ENCODE results near the gene RINL.
"Not testable (repeated sequence)": the region's sequence is repeated elsewhere in the genome, so short reads cannot be mapped to it uniquely, and the experiment has no call there.

The RINL gene

DNA sequence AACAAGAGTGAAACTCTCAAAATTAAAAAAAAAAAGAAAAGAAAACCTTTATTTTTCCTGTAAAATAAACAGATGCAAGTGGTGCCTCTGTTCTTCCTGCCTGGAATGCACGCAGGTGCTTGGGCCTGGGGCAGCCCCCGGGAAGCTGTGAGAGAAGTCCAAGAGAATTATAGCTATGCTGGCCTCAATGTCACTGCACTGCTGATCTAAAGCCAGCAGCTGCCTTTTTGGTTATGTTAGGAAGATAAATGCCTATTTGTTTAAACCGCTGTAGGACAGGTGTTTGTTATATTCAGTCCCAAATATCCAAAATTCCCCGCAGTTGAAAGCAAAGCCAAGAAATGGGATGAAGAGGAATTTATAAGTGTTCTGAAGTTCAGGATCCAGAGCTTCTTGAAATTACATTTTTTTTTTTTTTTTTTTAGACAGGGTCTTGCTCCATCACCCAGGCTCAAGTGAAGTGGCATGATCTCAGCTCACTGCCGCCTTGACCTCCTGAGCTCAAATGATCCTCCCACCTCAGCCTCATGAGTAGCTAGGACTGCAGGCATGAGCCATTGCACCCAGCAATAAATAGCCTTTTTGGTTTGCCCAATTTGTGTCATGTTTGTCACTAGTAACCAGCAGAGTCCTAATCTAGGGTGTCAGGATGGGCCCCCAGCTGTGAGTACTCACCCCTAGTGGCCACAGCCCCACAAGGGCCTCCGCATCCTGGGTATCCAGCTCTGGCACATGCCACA, 2.2 kb downstream of the RINL start:
- DNase-seq (ENCODE audit: low spot score): no peak

DNA sequence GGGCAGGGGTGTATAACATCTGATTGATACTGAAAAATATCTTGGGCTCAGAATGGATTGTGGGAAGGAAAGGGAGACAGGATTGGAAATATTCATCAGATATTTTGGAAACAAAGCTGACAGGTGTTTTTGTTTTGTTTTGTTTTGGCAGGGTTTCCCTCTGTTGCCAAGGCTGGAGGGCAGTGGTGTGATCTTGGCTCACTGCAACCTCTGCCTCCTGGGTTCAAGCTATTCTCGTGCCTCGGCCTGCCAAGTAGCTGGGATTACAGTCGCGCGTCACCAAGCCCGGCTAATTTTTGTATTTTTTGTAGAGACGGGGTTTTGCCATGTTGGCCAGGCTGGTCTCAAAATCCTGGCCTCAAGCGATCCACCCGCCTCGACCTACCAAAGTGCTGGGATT, 4.7 kb downstream of the RINL start:
- not testable (repeated sequence) for DNase-seq (ENCODE audit: low spot score)

DNA sequence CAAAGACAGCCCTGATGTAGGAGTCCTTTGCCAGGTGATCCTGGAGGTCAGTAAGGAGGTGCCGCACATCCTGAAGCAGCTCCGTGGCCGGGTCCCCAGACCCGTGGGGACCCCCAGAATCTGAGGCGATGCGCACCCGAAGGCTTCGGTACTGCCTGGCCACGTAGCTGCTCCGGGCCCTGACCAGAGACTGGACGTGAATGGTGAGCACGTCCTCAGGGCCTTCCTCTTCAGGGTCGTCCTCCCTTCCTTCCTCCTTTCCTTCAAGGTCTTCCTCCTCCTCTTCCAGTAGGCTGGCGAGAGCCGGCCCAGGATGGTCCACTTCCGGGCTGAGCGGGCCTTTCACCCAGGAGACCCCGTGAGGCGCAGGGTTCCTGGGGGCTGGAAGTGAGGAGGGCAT, 7.5 kb downstream of the RINL start:
- no peak for DNase-seq (ENCODE audit: low spot score)

DNA sequence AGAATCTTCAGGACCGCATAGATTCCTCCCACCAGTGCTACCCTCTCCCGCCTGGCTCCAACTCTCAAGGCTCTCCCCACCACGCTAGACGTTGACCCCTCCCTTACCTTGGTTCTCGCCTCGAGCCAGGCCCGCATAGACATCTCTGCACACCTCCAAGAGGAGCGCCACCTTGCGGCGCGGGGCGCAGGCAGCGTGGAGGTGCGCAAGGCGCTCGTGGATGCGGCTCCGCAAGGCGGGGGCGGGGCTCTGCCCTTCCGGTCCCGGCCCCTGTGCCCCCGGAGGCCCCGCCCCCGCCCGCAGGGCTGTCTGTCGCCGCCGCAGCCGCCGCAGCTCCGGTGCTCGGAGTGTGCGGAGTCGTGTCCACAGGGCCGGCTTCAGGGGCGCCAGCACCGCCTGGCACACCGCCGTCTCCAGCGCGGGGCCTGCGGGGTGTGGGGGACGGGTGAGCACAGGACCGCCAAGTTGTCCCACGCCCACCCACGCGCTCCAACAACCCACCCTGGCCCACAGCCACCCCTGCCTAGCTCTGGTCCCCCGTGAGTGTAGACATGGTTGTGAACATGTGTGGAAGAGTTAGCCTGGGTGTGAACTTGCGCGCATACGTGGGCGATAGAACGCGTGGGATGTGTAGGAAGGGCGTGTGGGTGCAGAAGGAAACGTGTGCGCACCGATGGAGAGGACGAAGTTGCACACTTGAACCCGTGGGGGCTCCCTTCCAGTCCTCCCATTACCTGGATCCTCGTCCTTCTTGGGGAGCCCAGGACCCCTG, 8.1 kb downstream of the RINL start:
- peak; percentile 85 for DNase-seq (ENCODE audit: low spot score)

DNA sequence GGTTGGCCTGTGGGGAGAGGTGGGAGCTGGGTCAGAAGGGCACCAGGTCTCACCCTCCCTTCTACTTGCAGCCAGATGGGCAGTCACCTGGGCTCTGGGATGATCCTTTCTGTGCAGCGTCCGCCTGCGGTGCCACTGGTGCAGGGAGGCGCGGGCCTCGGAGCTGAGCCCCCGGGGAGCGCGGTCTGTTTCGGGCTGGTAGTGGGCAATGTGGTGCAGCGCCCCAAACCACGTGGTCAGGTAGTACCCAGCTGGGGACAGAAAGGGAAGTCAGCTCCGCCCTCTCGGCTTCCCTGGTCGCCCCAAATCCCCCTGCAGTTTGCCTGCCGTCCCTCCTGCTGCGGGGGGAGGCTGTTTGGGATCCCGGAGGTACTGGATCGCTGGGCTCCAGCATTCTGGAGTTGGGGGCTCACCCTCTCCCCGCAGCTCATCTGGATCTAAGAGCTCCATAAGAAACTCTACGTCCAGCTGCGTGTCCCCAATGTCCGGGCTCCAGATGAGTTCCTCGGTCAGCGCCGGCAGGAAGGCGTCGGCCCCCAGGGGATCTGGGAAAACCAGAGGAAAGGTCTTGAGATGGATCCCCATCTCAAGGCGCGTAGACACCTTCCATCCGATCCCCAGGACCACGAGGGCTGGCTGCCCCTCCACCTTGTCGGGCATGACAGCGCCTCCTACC, 8.8 kb downstream of the RINL start:
- no peak for DNase-seq (ENCODE audit: low spot score)

DNA sequence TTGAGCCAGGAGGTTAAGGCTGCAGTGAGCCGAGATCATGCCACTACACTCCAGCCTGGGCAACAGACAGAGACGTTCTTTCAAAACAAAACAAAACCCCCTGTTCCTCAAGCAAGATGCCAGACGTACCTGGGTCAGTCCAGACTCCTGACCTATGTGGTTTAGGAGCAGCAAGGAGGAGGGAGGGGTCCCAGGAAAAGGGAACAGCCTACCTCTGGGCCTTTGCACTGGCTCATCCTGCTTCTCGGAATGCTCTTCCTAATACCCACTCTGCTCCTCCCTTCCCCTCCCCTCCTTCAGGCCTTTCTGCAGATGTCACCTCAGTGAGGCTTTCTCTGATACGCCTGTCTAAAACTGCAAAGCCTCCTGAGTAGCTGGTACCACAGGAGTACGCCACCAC, 9.5 kb downstream of the RINL start:
- DNase-seq (ENCODE audit: low spot score): no peak

DNA sequence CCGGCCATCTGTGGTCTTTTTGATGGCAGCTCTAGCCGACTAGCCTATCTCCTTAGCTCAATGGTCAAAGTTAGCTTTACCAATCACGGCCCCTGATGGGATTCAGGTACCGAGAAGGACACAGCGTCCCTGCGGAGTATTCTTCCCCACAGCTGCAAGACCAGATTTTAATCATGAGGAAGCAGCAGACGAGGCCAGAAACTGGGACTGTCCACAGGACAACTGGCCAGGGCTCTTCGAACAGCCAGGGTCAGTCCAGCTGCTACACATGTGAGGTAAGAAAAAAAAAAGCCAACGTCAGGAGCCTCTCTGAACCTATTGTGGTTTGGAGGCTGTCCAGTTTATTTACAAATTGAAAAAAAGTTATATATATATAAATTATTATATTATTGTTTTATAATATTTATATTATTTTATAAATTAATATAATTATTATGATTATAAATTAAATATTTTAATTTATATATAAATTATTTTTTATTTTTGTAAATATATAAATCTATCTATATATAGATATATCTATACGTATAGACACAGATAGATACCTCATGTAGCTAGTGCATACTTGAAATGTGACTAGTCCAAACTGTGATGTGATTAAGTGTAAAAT, 10.8 kb downstream of the RINL start:
- DNase-seq (ENCODE audit: low spot score): no peak

DNA sequence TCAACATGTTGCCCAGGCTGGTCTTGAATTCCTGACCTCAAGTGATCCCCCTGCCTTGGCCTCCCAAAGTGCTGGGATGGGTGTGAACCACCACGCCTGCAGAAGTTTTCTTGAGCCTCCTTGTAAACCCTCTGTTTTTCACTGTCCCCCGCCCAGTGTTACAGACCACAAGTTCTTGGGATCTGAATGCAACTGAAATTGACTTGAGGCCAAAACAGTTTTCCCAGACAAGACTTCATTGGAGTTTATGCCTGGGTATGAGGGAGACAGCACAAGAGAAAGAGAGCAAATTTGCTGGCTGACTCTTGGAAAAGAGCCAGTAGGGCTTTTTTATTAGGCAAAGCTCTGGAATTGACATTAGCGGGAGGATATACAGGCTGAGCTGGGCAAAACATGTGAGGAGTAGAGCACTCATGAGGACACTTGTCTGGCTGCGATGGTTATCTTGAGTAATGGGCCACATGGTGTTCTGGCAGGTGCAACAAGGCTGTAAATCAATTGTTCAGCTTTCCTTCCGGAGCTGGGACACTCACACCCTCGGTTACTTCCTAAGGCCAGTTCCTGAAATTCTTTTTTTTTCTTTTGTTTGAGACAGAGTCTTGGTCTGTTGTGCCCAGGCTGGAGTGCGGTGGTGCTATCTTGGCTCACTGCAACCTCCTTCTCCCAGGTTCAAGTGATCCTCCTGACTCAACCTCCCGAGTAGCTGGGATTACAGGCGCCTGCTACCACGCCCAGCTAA, 15.6 kb downstream of the RINL start:
- DNase-seq (ENCODE audit: low spot score): no peak

DNA sequence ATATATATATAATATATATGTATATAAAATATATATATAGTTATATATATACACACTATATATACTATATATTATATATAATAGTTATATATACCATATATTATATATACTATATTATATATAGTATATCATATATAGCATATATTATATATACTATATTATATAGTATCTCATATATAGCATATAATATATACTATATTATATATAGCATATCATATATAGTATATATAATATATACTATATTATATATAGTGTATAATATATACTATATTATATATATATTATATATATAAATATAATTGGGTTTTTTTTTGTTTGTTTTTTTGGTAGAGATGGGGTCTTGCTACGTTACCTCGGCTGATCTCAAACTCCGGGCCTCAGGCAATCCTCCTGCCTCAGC, 16.7 kb downstream of the RINL start:
- DNase-seq (ENCODE audit: low spot score): no peak

DNA sequence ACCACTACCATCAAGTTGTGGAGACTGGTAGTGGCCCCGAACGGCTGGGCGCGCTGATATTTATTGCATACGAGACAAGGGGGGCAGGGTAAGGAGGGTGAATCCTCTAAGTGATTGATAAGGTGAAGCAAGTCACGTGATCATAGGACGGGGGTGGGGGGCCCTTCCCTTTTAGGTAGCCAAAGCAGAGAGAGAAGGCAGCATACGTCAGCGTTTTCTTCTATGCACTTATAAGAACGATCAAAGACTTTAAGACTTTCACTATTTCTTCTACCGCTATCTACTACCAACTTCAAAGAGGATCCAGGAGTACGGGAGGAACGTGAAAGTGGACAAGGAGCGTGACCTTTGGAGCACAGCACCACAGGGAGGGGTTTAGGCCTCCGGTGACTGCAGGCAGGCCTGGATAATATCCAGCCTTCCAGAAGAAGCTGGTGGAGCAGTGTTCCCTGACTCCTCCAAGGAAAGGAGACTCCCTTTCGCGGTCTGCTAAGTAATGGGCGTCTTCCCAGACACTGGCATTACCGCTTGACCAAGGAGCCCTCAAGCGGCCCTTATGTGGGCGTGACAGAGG, 18.4 kb downstream of the RINL start:
- DNase-seq (ENCODE audit: low spot score): peak; percentile 45

DNA sequence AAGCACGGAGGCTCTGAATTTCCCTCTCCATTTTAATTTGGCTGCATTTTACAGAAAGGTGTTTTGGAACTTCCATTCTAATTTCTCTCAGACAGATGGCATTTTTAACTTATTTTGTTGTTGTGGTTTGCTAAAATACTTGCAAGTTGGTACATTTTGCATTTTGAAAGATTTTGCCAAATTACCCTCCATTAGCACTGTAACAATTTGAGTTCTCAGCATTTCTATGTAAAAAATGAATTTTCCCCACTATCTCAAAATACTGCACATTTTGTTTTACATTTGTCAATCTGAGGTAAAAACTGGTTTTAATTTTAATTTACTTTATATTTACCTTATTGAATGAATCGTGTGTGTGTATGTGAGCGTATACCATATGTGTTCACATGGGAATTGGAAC, 21.3 kb downstream of the RINL start:
- DNase-seq (ENCODE audit: low spot score): no peak

DNA sequence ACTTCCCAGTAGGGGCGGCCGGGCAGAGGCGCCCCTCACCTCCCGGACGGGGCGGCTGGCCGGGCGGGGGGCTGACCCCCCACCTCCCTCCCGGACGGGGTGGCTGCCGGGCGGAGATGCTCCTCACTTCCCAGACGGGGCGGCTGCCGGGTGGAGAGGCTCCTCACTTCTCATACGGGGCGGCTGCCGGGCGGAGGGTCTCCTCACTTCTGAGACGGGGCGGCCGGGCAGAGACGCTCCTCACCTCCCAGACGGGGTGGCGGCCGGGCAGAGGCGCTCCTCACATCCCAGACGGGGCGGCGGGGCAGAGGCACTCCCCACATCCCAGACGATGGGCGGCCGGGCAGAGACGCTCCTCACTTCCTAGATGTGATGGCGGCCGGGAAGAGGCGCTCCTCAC, 22.3 kb downstream of the RINL start:
- not testable (repeated sequence) for DNase-seq (ENCODE audit: low spot score)

DNA sequence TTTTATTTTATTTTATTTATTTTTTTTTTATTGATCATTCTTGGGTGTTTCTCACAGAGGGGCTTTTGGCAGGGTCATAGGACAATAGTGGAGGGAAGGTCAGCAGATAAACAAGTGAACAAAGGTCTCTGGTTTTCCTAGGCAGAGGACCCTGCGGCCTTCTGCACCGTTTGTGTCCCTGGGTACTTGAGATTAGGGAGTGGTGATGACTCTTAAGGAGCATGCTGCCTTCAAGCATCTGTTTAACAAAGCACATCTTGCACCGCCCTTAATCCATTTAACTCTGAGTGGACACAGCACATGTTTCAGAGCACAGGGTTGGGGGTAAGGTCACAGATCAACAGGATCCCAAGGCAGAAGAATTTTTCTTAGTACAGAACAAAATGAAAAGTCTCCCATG, 23.1 kb downstream of the RINL start:
- DNase-seq (ENCODE audit: low spot score): not testable (repeated sequence)

DNA sequence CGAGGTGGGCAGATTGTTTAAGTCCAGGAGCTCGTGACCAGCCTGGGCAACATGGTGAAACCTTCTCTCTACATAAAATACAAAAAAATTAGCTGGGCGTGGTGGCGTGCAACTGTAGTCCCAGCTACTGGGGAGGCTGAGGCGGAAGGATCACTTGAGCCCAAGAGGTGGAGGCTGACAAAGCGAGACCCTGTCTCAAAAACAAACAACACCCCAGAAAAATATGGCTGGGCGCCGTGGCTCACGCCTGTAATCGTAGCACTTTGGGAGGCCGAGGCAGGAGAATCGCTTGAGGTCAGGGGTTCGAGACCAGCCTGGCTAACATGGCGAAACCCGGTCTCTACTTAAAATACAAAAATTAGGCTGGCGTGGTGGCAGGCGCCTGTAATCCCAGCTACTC, 24.9 kb downstream of the RINL start:
- no peak for DNase-seq (ENCODE audit: low spot score)

DNA sequence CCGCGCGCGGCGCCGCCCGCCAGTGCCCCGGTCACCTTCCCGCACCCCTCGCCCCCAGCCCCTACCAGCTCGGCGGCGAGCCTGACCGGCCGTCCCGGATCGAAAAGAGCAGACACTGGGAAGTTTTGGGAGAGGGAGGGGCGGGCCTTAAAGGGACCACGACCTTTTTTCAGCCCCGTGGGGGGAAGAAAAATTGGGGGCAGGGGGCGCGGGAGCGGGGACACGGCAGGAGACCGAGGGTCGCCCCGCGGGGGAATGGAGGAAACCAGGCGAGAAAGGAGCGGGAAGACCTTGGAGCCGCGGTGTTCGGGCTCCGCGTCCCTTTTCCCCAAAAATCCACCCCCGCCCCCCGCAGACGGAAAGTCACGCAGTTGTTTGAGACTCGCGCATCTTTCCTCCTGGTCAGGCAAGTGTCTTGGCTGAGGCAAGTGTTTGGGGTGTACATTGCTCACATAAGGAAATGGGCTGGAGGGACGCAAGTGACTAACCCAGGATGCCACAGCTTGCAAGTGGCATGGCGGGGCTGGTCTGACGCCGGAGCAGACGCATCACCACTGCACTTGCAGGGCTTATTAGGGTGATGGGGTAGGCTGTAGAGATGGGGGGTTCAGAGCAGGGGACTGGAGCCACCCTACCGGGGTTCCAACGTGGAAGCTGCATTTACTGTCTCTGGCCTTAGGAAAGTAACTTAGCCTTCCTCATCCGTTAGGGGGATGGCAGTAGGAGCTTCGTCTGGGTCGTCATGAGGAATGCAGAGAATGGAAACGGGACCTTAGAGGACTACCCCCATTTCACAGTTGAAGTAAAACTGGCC, 25.6 kb downstream of the RINL start:
- DNase-seq (ENCODE audit: low spot score): peak; percentile 63

DNA sequence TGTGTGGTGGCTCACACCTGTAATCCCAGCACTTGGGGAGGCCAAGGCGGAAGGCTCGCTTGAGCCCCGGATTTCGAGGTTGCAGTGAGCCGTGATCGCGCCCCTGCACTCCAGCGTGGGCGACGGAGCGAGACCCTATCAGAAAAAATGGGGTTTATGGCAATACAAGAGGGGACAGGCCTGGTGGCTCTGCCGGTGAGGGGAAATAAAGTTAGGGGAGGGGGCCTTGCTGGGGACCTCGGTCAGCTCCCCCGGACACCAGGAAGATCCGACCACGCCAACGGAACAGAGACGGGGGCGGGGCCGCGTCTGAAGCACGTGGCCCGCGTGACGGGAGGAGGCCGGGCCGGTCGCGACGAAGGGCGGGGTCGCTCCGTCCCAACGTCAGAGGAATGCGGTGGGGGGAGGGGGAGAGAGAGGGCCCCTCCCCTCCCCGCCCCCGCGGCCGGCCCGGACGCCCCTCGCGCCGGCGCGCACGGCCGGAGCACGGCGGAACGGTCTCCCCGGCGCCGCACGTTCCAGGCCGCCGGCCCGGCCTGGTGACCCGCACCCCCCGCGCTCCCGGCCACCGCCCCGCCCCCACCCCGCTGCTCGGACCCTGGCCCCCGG, 26.3 kb downstream of the RINL start:
- DNase-seq (ENCODE audit: low spot score): peak; percentile 93

DNA sequence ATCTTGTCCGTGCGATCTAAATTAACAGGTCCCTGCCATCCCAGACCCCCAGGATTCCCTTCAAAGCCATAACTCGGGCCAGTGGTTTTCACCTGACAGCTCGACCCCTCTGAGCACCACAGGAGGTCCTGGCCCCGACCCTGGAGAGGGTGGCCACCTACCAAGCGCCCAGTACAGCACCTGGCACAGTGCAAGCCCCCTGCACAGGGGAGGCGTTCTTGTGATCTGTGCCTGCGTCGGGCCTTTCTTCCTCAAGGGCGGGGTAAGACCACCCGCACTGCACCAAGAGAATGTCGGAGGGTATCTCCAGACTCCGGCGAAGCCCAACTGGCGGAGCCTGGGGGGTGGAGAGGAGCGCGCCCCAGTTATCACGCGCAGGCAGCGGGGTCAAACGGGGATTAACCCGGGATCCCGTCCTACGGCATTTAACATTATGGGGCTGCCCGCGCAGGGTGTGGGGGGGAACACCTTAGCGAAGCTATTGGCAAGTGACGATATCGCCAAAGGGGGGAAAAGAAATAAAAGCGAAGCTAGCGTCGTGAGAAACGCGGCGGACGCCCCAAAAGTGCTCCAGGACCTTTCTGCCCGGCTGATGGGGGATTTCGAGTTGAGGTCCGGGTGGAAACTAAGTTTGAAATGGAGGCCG, 27.0 kb downstream of the RINL start:
- DNase-seq (ENCODE audit: low spot score): peak; percentile 77

DNA sequence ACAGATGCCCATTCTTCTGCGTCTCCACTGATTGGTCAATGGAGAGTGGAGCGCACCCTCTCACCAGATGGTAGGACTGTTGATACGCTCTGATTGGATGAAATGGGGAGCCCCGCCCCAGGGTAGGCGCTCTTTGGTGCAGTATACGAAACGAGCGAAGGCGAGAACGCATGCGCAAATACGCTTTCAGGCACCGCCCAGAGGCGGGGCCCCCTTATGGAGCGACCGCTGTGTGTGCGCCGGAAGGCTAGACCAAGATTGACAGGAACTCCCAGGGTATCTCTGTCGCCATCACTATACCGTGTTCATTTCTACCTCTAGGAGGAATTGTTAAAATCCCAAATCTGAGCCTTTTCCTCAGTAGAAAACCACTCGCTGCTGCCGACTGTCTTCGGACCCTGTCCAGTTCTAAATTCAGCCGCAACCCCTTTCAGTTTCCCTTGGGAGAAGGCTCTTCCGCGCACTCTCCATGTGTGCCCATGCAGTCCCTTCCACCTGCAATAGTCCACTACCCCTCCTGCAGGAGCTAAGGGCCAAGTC, 27.6 kb downstream of the RINL start:
- peak; percentile 99 for DNase-seq (ENCODE audit: low spot score)

DNA sequence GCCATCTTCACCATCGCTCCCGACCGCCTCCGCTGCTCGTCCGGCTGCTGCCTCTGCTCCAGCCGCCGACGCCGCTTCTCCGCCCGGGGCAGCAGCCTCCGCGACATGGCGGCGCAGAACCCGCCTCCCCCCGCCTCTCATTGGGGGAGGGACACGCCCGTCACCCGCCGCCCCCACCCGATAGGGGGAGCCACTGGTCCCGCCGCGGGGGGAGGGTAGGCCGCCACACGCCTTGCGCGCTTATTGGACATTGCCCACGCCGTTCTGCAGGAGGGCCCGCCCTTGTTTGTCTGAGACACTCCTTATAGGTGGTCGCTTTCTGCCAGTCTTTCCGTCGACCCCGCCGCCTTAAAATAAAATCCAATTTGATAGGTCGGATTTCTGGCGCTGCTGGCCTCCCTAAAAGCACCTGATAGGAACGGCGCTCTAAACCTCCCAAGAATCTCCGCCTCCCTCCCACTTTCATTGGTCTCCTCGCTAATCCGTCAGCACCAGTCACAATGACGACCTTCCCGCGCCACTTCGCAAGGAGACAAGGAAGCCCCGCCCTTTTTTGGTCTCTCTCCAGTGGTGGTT, 28.1 kb downstream of the RINL start, which contains the start of gene HNRNPL:
TSS of gene HNRNPL (minus strand) at position 127 of the 576 bp plus-strand sequence. CDS start at position 107, 20 bp downstream.
- peak; percentile 99 for DNase-seq (ENCODE audit: low spot score)
